Parathyroid adenoma (tissue), 2 donors: ENCODE measurements around the gene LY6G5B.

ENCODE experiments used
- H2AFZ ChIP-seq: fragments of 300-600 bp; sonication (generic); one replicate; pipeline ENCODE4 v1.7.0; 2017; ENCODE audit warnings: antibody characterized with exemption, mild to moderate bottlenecking
- H3K27ac ChIP-seq: fragments of 300-600 bp; sonication (generic); one replicate; pipeline ENCODE4 v1.7.0; 2017
- H3K27me3 ChIP-seq: fragments of 300-600 bp; sonication (generic); one replicate; pipeline ENCODE4 v1.7.0; 2017; ENCODE audit warnings: low read length; ENCODE audit not compliant: control insufficient read depth, insufficient read depth
- H3K36me3 ChIP-seq: fragments of 300-600 bp; sonication (generic); one replicate; pipeline ENCODE4 v1.7.0; 2017; ENCODE audit warnings: low read length; ENCODE audit not compliant: control insufficient read depth, insufficient read depth
- H3K4me1 ChIP-seq: fragments of 300-600 bp; sonication (generic); one replicate; pipeline ENCODE4 v1.7.0; 2017; ENCODE audit warnings: control low read depth
- H3K4me2 ChIP-seq: fragments of 300-600 bp; sonication (generic); one replicate; pipeline ENCODE4 v1.7.0; 2017; ENCODE audit warnings: low read length
- H3K4me3 ChIP-seq: fragments of 300-600 bp; sonication (generic); one replicate; pipeline ENCODE4 v1.7.0; 2017; ENCODE audit warnings: low read depth, low read length
- H3K79me2 ChIP-seq: fragments of 300-600 bp; sonication (generic); one replicate; pipeline ENCODE4 v1.7.0; 2017; ENCODE audit warnings: control low read depth
- H3K9ac ChIP-seq: fragments of 300-600 bp; sonication (generic); one replicate; pipeline ENCODE4 v1.7.0; 2017; ENCODE audit warnings: mild to moderate bottlenecking
- H3K9me3 ChIP-seq: fragments of 300-600 bp; sonication (generic); one replicate; pipeline ENCODE4 v1.7.0; 2017; ENCODE audit warnings: low read length; ENCODE audit not compliant: control insufficient read depth
- CTCF ChIP-seq: fragments of 300-600 bp; sonication (generic); IDR thresholded peaks from one replicate; pipeline ENCODE4 v1.7.0; 2017; ENCODE audit warnings: antibody characterized with exemption, mild to moderate bottlenecking
- donor health status: primary hyperparathyroidism.

Gene LY6G5B

GRCh38 chr6:31721351-31722020, 51.7 kb downstream of the LY6G5B start, which contains the start of gene LY6G6C:
LY6G6C (minus strand) TSS chr6:31721746; CDS start chr6:31721679, 67 bp downstream.
- TF ChIP-seq CTCF = no peak
- Histone ChIP-seq H3K4me1 (peaks cover 14% of the 10 kb centered on the region), H3K9ac (no peak within 1 kb of the TSS), H3K36me3 (no peaks in the 10 kb centered on the region), H2AFZ (no peak within 1 kb of the TSS), H3K27ac (no peak within 1 kb of the TSS), H3K4me2 (no peak within 1 kb of the TSS), H3K4me3 (no peak within 1 kb of the TSS), H3K9me3 (no peaks in the 10 kb centered on the region), H3K27me3 (no peaks in the 10 kb centered on the region), H3K79me2 (no peaks in the 10 kb centered on the region)

GRCh38 chr6:31722173-31722572, 52.4 kb downstream of the LY6G5B start:
- no peaks in the 10 kb centered on the region for H3K27me3 ChIP-seq
- no peak for TF ChIP-seq CTCF
- H3K9me3 ChIP-seq = no peaks in the 10 kb centered on the region
- no peak overlapping the region for H3K4me2 ChIP-seq
- H3K27ac ChIP-seq = no peak overlapping the region
- peaks cover 14% of the 10 kb centered on the region for H3K4me1 ChIP-seq
- H3K4me3 ChIP-seq = no peak overlapping the region
- no peaks in the 10 kb centered on the region for H3K36me3 ChIP-seq
- no peaks in the 10 kb centered on the region for H3K79me2 ChIP-seq
- H2AFZ ChIP-seq = no peak overlapping the region
- no peak overlapping the region for H3K9ac ChIP-seq
